Raji (cell line): ENCODE measurements around the gene CBX4.

Experiments
- POLR2A ChIP-seq: IDR thresholded peaks from 2 replicates; pipeline ENCODE4 v1.6.1; 2011; ENCODE audit warnings: low read depth, low read length, control low read depth; ENCODE audit not compliant: insufficient read depth

The CBX4 gene

DNA sequence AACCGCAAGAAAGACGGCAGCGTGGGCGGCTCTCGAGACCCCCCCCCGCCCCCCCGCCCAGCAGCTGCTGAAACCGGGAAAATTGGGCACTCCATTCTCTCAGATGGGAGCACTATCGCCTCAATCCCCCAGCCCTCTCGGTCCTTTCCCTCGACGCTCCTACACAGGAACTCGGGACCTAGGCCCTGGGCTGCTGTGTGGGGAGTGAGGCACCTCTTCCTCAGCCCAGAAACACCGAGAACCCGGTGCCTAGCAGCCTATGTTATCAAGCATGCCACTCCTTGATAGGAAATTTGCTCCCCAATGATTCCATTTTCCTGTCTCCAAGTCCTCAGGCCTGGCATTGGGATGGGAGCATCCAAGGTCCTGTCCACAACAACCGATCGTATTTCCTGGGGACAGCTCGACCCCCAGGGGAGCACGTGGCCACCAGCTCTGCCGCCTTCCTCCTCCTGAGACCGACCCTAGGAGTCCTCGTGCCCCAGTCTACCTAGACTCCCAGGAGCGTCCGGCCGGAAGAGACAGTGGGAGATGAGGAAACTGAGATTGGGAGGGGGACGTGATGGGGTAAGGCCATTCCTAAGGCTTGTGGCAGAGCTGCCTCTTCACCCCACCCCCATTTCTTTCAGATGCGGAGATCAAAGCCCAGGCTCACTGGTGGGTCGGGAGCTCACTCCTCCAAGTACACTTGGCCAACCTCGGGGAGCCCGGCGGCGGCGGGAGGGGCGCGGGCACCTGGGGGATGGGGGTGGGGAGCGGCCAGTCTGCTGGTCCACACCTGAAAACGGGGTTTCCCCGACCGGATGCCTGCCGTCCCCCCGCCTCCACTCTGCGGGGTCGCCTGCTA is 24.9 kb downstream of the CBX4 start:
- TF ChIP-seq POLR2A: no peak

DNA sequence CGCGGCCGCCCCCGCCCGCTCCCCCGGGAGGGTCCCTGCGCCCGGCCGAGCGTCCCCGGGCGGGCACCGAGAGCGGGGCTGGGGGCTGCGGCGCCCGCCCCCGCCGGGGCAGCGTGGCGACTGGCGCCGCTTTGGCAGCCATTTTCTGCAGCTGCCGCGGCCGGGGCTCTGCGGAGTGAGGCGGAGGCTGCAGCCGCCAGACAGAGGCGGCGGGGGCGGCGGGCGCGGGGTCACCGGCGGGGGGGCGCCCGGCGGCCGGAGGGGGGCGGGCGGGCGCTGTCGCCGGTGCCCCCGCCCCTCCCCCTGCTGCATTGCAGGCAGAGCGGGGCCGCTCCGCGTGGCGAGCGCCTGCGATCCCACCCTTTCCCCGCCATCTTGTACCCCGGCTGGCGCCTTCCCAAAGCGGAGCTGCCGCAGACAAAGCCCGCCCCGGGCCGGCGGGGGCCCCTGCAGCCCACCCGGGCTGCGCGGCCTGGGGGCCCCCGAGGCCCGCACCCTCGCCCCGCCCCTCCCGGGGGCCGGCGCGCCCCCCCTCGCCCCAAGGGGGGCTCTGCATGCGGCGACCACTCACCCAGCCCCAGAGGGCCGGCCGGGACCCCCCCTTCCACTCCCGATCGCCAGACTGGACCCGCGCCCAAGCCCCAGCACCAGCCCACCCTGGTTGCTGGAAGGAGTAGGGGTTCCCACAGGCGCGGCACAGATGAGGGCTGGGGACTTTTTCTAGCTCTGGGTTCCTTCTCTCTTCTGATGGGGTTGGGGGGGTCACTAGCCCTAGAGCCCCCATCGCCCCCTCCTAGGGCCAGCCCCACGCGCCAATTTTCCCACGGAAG is 25.7 kb downstream of the CBX4 start:
- TF ChIP-seq POLR2A: 0 out of 2 replicates have a peak, but pooled peaks have one; percentile 12

- no peak for TF ChIP-seq POLR2A
Observed at GRCh38 chr17:79812353-79813258, 26.6 kb downstream of the CBX4 start.

GRCh38 chr17:79811868-79812352 is 27.3 kb downstream of the CBX4 start:
- no peak for TF ChIP-seq POLR2A

- TF ChIP-seq POLR2A: no peak
Observed at GRCh38 chr17:79811011-79811867, 28.0 kb downstream of the CBX4 start.

DNA sequence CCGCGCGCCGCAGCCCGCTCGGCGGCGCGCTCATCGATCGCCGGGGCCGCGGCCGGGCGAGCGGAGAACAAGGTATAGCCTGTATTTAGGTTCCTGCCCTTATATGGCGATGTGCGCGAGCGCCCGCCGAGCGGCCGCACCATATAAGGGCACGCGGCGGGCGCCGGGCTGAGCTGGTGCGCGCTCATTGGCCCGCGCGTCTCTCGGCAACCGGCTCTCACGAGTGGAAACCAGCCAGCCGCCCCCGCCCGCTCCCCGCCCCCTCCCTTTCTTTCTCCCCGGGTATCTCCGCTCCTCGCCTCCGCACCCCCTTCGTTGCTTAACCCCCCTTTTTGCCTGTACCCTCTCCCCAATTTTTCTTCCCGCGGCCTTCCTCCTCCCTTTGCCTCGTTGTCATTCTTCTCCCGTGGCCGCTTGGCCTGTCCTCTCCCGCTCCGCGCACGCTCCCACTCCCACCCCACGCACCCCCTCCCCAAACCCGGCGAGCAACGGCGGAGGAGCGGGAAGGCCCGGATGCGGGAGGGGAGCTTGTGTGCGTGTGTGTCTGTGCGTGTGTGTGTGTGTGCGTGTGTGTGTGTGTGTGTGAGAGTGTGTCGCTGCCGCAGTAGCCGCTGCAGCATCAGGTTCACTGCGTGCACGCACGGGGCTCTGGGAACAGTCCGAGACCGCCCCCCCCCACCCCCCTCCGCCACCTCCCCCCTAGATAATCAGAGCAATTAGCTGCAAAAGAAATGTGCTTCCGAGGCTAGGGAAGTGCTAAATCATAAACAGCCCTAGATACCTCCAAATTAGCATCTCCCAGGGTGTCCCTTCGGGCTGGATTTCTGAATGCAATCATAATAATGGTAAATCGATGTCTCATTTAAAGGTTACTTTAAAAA is 28.9 kb downstream of the CBX4 start:
- peak; percentile 30; the same call in 1 of the 2 replicates for TF ChIP-seq POLR2A

GRCh38 chr17:79809530-79810129 is 29.6 kb downstream of the CBX4 start:
- no peak for TF ChIP-seq POLR2A

GRCh38 chr17:79808763-79809529 is 30.3 kb downstream of the CBX4 start:
- no peak for TF ChIP-seq POLR2A

DNA sequence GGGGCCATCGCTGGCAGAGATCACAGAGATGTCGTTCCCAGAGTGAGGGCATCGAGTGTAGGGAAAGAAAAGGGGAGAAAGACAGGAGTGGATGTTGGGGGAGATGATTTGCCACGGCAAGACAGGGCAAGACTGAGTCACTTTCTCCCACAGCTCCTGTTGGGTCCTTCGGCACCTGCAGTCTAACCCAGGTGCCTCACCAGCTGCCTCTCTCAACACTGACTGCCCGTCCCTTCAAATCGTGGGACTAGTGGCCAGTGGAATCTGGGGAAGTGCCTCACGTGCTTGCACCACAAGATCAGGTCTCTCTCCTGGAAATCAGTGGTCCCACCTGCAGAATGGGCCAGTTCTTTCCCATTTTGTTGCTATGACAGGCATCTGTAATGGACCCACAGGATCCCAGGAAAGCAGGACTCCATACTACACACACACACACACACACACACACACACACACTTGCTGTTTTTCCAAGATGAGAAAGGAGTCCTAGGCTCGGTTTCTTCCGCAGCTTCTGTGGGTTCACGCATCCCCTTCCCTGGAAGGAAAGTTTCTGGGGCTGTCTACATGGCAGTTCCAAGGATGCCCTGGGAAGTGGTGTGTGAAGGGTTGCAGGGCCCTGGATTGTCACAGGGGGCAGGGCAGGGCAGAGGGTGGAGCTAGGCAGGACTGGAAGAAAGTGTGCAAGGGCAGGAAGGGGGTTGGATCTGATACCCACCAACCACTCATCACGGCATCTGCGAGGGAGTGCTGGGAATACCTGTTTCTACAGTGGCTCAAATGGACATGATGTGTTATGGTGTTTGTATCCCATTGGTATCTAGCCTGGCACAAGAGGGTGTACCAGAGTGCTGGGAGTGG is 32.1 kb downstream of the CBX4 start:
- no peak for TF ChIP-seq POLR2A

DNA sequence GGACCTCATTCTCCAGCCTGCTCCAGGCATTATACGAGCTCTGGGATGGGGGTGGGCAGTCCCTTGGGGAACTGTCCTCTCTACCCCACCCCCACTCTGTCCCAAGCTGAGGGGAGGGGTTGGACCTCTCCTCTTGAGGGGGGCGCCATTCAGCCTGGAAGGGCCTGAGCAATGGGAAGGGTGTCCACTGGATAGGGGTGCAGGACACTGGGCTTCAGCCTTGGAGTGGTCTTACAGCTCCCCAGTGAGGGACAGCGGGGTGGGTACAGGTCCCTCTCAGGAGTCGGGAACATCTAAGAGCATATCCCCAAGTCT is 32.8 kb downstream of the CBX4 start:
- no peak for TF ChIP-seq POLR2A
